ENCODE measurements around the gene ALCAM.

GRCh38 chr3:105373383-105373782 is 6.7 kb downstream of the ALCAM start:
- TF ChIP-seq CTCF (IDR thresholded peaks at IDR 0.05) (no peak), POLR2A (IDR thresholded peaks at IDR 0.05) (no peak)

All from Peyer's patch (tissue), 4 donors.